Esophagus squamous epithelium (tissue), 5 donors: ENCODE measurements around the gene SLC27A5. TPM values are rescaled to one million over a fixed set of nuclear protein-coding genes. Genes with fewer than 3 reads are reported as not detected.

Experiments used
- DNase-seq: peaks from one replicate; lab custom pipeline; 2025; lab: John Stamatoyannopoulos, UW
- H3K27ac ChIP-seq, 4 donors: fragments of 200-600 bp; sonication (generic); one replicate each; pipeline ENCODE4 v1.5.1; 2016 to 2019; ENCODE audit warnings: mild to moderate bottlenecking in 1 of 4
- H3K27me3 ChIP-seq, 4 donors: fragments of 200-600 bp; sonication (generic); 1 replicate in 3 of 4; 2 replicates in 1 of 4; pipeline versions ENCODE4 v1.5.1 to v1.6.0; 2017 to 2021; ENCODE audit warnings: antibody characterized with exemption in 1 of 4
- H3K36me3 ChIP-seq, 3 donors: fragments of 200-600 bp; sonication (generic); one replicate each; pipeline ENCODE4 v1.5.1; 2016 to 2019
- H3K4me1 ChIP-seq, 3 donors: fragments of 200-600 bp; sonication (generic); one replicate each; pipeline ENCODE4 v1.5.1; 2017 to 2019
- H3K4me3 ChIP-seq, 4 donors: fragments of 200-600 bp; sonication (generic); 1 replicate in 3 of 4; 2 replicates in 1 of 4; pipeline ENCODE4 v1.5.1; 2016 to 2019; ENCODE audit warnings: mild to moderate bottlenecking in 2 of 4, moderate library complexity in 1 of 4
- H3K9me3 ChIP-seq, 3 donors: fragments of 200-600 bp; sonication (generic); one replicate each; pipeline ENCODE4 v1.5.1; 2016 to 2019
- CTCF ChIP-seq, 6 experiments: fragments of 450-650 bp in 4 of 6; fragments of 200-600 bp in 2 of 6; sonication (generic) in 2 of 6; IDR thresholded peaks; one replicate each; pipeline ENCODE4 v1.5.1; 2016 to 2019; ENCODE audit warnings: antibody characterized with exemption in 6 of 6, mild to moderate bottlenecking in 4 of 6, moderate library complexity in 4 of 6
- POLR2A ChIP-seq, 4 donors: fragments of 450-650 bp; IDR thresholded peaks; one replicate each; pipeline ENCODE4 v1.6.1; 2017; ENCODE audit warnings: antibody characterized with exemption in 4 of 4, mild to moderate bottlenecking in 4 of 4, moderate library complexity in 3 of 4
- WGBS, 2 donors: methylation state at CpG; one replicate each; pipeline ENCODE4 v1.1.5; 2018; 5-methylcytosine and 5-hydroxymethylcytosine counted together
- intact Hi-C: fragments of 100-400 bp; cut with DNase I; formaldehyde crosslinking; loops from one replicate; pipeline ENCODE4 v1.15.0; 2022
- total RNA-seq, 4 donors: library from RNA; depleted of rRNA; stranded (reverse); fragments of >200 nt; gene quantifications; one replicate each; pipeline ENCODE4 v1.1.0, GENCODE V29; 2016
- donor health status: DM: yes; HTN: yes; CAD: no.

The SLC27A5 gene
- total RNA-seq, 4 donors from 2014 or later, result 1.9 to 5.3 (median 2.6) TPM

GRCh38 chr19:58469241-58470013, 42.4 kb downstream of the SLC27A5 start:
- Histone ChIP-seq H3K27ac (no peak overlapping the region), H3K4me1 (peaks cover 12 to 27% (median 14%) of the 10 kb centered on the region in 3 donors), H3K4me3 (no peak overlapping the region), H3K36me3 (peaks cover 21 to 49% (median 23%) of the 10 kb centered on the region in 3 donors), H3K9me3 (no peaks in the 10 kb centered on the region), H3K27me3 (no peaks in the 10 kb centered on the region)
- TF ChIP-seq CTCF (IDR thresholded peaks at IDR 0.05), result no peak
- no peak for TF ChIP-seq POLR2A (IDR thresholded peaks at IDR 0.05)
- intact Hi-C loops, result no loop called here
- no peak for DNase-seq
- WGBS, 2 donors, result 92 to 96% methylated on average over 4 to 5 of the region's 17 CpGs

- TF ChIP-seq POLR2A (IDR thresholded peaks at IDR 0.05) (no peak), CTCF (IDR thresholded peaks at IDR 0.05) (no peak)
- Histone ChIP-seq H3K27ac (no peak overlapping the region), H3K9me3 (no peaks in the 10 kb centered on the region), H3K4me1 (peaks cover 12 to 27% (median 14%) of the 10 kb centered on the region in 3 donors), H3K27me3 (no peaks in the 10 kb centered on the region), H3K4me3 (peak overlapping the region in 2 of 4 donors; percentile 9 to 83), H3K36me3 (peaks cover 21 to 44% (median 23%) of the 10 kb centered on the region in 3 donors)
- 37 to 38% methylated on average over 4 to 5 of the region's 5 CpGs for WGBS, 2 donors
- DNase-seq, result no peak
- intact Hi-C loops, result no loop called here
Measured at GRCh38 chr19:58468216-58468839, 43.5 kb downstream of the SLC27A5 start.

GRCh38 chr19:58466760-58467589, 44.8 kb downstream of the SLC27A5 start, which contains the start of gene ZNF324:
Gene ZNF324 (plus strand): TSS chr19:58467080. CDS start chr19:58469186, 2,106 bp downstream.
- peaks cover 12 to 27% (median 14%) of the 10 kb centered on the region in 3 donors for H3K4me1 ChIP-seq
- peak; percentile 91 for DNase-seq
- 0% methylated on average over 2 of the region's 92 CpGs; no CpG with 5 or more reads in 1 of the 2 donors for WGBS, 2 donors
- peak in 1 of 6 experiments; percentile 5 for TF ChIP-seq CTCF (IDR thresholded peaks at IDR 0.05)
- TF ChIP-seq POLR2A (IDR thresholded peaks at IDR 0.05), result peak in 2 of 4 donors; percentile 29 to 59
- H3K36me3 ChIP-seq, result peaks cover 14 to 31% (median 21%) of the 10 kb centered on the region in 3 donors
- H3K9me3 ChIP-seq, result no peaks in the 10 kb centered on the region
- H3K4me3 ChIP-seq, result peak within 1 kb of the TSS; percentile 76 to 100 (median 90)
- peak within 1 kb of the TSS; percentile 81 to 88 (median 87) for H3K27ac ChIP-seq
- intact Hi-C loops, result no loop called here
- no peaks in the 10 kb centered on the region for H3K27me3 ChIP-seq

GRCh38 chr19:58466089-58466759, 45.6 kb downstream of the SLC27A5 start:
- Histone ChIP-seq H3K36me3 (peaks cover 10 to 23% (median 15%) of the 10 kb centered on the region in 3 donors), H3K27ac (peak overlapping the region in 1 of 4 donors; percentile 88), H3K9me3 (no peaks in the 10 kb centered on the region), H3K27me3 (no peaks in the 10 kb centered on the region), H3K4me3 (peak overlapping the region; percentile 76 to 100 (median 90)), H3K4me1 (peaks cover 12 to 27% (median 14%) of the 10 kb centered on the region in 3 donors)
- 40 to 42% methylated on average over 15 to 17 of the region's 20 CpGs for WGBS, 2 donors
- intact Hi-C loops, result no loop called here
- TF ChIP-seq CTCF (IDR thresholded peaks at IDR 0.05), result no peak
- no peak for TF ChIP-seq POLR2A (IDR thresholded peaks at IDR 0.05)
- no peak for DNase-seq
